Measurements from ENCODE around the gene GSTM1. TPM values are rescaled to one million over a fixed set of nuclear protein-coding genes. Genes with fewer than 3 reads are reported as not detected.
"Not testable (repeated sequence)": the region's sequence is repeated elsewhere in the genome, so short reads cannot be mapped to it uniquely, and the experiment has no call there.

Gene GSTM1
- total RNA-seq, 1 experiment from 2014 or later, result not detected

GRCh38 chr1:109689844-109690405, 2.3 kb downstream of the GSTM1 start:
- no peaks in the 10 kb centered on the region for H3K79me2 ChIP-seq (ENCODE audit: low read length)
- ChIA-PET CTCF (no interaction called here), POLR2A (ENCODE audit: unreplicated experiment) (no interaction called here)
- no peak for TF ChIP-seq CTCF (conservative IDR thresholded peaks at IDR 0.05; ENCODE audit: low read depth, low read length)
- H3K9ac ChIP-seq (ENCODE audit: low read length), result no peak overlapping the region
- no peak for ATAC-seq
- H3K4me2 ChIP-seq (ENCODE audit: low read length), result no peak overlapping the region
- no TSS peak for BruUV-seq (replicated peaks)
- no peak overlapping the region for H2AFZ ChIP-seq (ENCODE audit: low read length)
- no peaks in the 10 kb centered on the region for H3K27me3 ChIP-seq (ENCODE audit: low read length)
- no peak for DNase-seq
- intact Hi-C loops (cut with micrococcal nuclease), result no loop called here
- no peaks in the 10 kb centered on the region for H3K36me3 ChIP-seq (ENCODE audit: low read depth, low read length)
- H3F3A ChIP-seq (ENCODE audit: low read length, unreplicated experiment), result no peaks in the 10 kb centered on the region
- H3K4me3 ChIP-seq (ENCODE audit: low read length), result no peak overlapping the region
- no peak overlapping the region for H3K27ac ChIP-seq (ENCODE audit: low read length)
- no peaks in the 10 kb centered on the region for H3K4me1 ChIP-seq (ENCODE audit: insufficient read depth, low read length)
- no peaks in the 10 kb centered on the region for H4K20me1 ChIP-seq (ENCODE audit: low read length)
- no peaks in the 10 kb centered on the region for H3K9me2 ChIP-seq (replicated peaks; ENCODE audit: low read length)
- no peaks in the 10 kb centered on the region for H3K9me3 ChIP-seq (ENCODE audit: low read length)

- POLR2A ChIA-PET (ENCODE audit: unreplicated experiment), result no interaction called here
- Histone ChIP-seq H3K27me3 (ENCODE audit: low read length) (no peaks in the 10 kb centered on the region), H3K79me2 (ENCODE audit: low read length) (no peaks in the 10 kb centered on the region), H3K4me3 (ENCODE audit: low read length) (no peak overlapping the region), H3F3A (ENCODE audit: low read length, unreplicated experiment) (no peaks in the 10 kb centered on the region), H3K9ac (ENCODE audit: low read length) (no peak overlapping the region), H4K20me1 (ENCODE audit: low read length) (no peaks in the 10 kb centered on the region), H3K9me3 (ENCODE audit: low read length) (no peaks in the 10 kb centered on the region), H3K9me2 (replicated peaks; ENCODE audit: low read length) (no peaks in the 10 kb centered on the region), H3K4me1 (ENCODE audit: insufficient read depth, low read length) (no peaks in the 10 kb centered on the region; the same call in 1 of the 2 replicates), H3K4me2 (ENCODE audit: low read length) (no peak overlapping the region), H3K27ac (ENCODE audit: low read length) (no peak overlapping the region), H3K36me3 (ENCODE audit: low read depth, low read length) (no peaks in the 10 kb centered on the region), H2AFZ (ENCODE audit: low read length) (no peak overlapping the region)
- no peak for TF ChIP-seq CTCF (conservative IDR thresholded peaks at IDR 0.05; ENCODE audit: low read depth, low read length)
- TF ChIP-seq EZH2 (IDR thresholded peaks at IDR 0.05; ENCODE audit: low read length, unreplicated experiment), result no peak
- TF ChIP-seq EZH2phosphoT487 (IDR thresholded peaks at IDR 0.05; ENCODE audit: borderline replicate concordance, low read length), result no peak
- DNase-seq (no peak), ATAC-seq (no peak)
- BruUV-seq (replicated peaks), result no TSS peak
- intact Hi-C loops (cut with micrococcal nuclease), result no loop called here
- CTCF ChIA-PET, result no interaction called here
Observed at GRCh38 chr1:109691759-109692158, 4.1 kb downstream of the GSTM1 start.

- H3F3A ChIP-seq (ENCODE audit: low read length, unreplicated experiment); H3K27ac ChIP-seq (ENCODE audit: low read length); H3K9ac ChIP-seq (ENCODE audit: low read length); DNase-seq; H3K4me2 ChIP-seq (ENCODE audit: low read length); H2AFZ ChIP-seq (ENCODE audit: low read length); H3K9me2 ChIP-seq (replicated peaks; ENCODE audit: low read length); H4K20me1 ChIP-seq (ENCODE audit: low read length); H3K79me2 ChIP-seq (ENCODE audit: low read length); H3K27me3 ChIP-seq (ENCODE audit: low read length); intact Hi-C loops (cut with micrococcal nuclease); POLR2A ChIA-PET (ENCODE audit: unreplicated experiment); BruUV-seq (replicated peaks); H3K4me3 ChIP-seq (ENCODE audit: low read length); ATAC-seq; H3K9me3 ChIP-seq (ENCODE audit: low read length); CTCF ChIA-PET; H3K36me3 ChIP-seq (ENCODE audit: low read depth, low read length): not testable (repeated sequence)
- H3K4me1 ChIP-seq (ENCODE audit: insufficient read depth, low read length), result peaks cover 14% of the 10 kb centered on the region
Observed at GRCh38 chr1:109694400-109694799, 6.8 kb downstream of the GSTM1 start.

GRCh38 chr1:109695138-109695537, 7.5 kb downstream of the GSTM1 start:
- H3K4me1 ChIP-seq (ENCODE audit: insufficient read depth, low read length), result peaks cover 14% of the 10 kb centered on the region
- H3K27ac ChIP-seq (ENCODE audit: low read length); H3K79me2 ChIP-seq (ENCODE audit: low read length); CTCF ChIA-PET; H3K4me2 ChIP-seq (ENCODE audit: low read length); POLR2A ChIA-PET (ENCODE audit: unreplicated experiment); H3K9ac ChIP-seq (ENCODE audit: low read length); DNase-seq; H3K9me3 ChIP-seq (ENCODE audit: low read length); H3K27me3 ChIP-seq (ENCODE audit: low read length); H2AFZ ChIP-seq (ENCODE audit: low read length); ATAC-seq; intact Hi-C loops (cut with micrococcal nuclease); H3K4me3 ChIP-seq (ENCODE audit: low read length); H3F3A ChIP-seq (ENCODE audit: low read length, unreplicated experiment); H3K36me3 ChIP-seq (ENCODE audit: low read depth, low read length); H3K9me2 ChIP-seq (replicated peaks; ENCODE audit: low read length); BruUV-seq (replicated peaks); H4K20me1 ChIP-seq (ENCODE audit: low read length): not testable (repeated sequence)

All from PC-3 (cell line).